GM23248 (cell line): ENCODE measurements around the gene ANKRD6.

Source experiments
- EZH2 ChIP-seq: fragments of 200-600 bp; sonication (generic); IDR thresholded peaks from 2 replicates; pipeline ENCODE4 v1.6.1; 2018; ENCODE audit warnings: antibody characterized with exemption, mild to moderate bottlenecking; ENCODE audit not compliant: insufficient read depth, poor library complexity, severe bottlenecking
- EZH2phosphoT487 ChIP-seq: fragments of 200-600 bp; sonication (generic); IDR thresholded peaks from 2 replicates; pipeline ENCODE4 v1.6.1; 2018; ENCODE audit warnings: antibody characterized with exemption, moderate library complexity, mild to moderate bottlenecking, low read depth; ENCODE audit not compliant: insufficient read depth

- no peak for TF ChIP-seq EZH2phosphoT487
- no peak for TF ChIP-seq EZH2
Observed at GRCh38 chr6:89409461-89410035, 23.4 kb upstream of the ANKRD6 start.
